Endothelial cell of umbilical vein (primary cell): Measurements from ENCODE around the gene ZNF160. TPM values are rescaled to one million over a fixed set of nuclear protein-coding genes. Genes with fewer than 3 reads are reported as not detected.

Source experiments
- BruUV-seq: library from RNA; stranded (reverse); fragments of 400-500 nt; replicated peaks from 2 replicates; lab custom pipeline; 2021; lab: Mats Ljungman, UMichigan
- CTCF ChIA-PET: fragments of 300-600, 350-600 bp; sonication (Branson Sonifier 250); formaldehyde crosslinking; loops from one replicate; lab custom pipeline; 2021; ENCODE audit warnings: antibody characterized with exemption, inconsistent platforms; lab: Charles Lee
- POLR2A ChIA-PET: fragments of 300-600, 350-600 bp; sonication (Branson Sonifier 250); formaldehyde crosslinking; loops from one replicate; lab custom pipeline; 2021; ENCODE audit warnings: antibody characterized with exemption, inconsistent platforms; lab: Charles Lee
- DNase-seq: peaks from one replicate; pipeline ENCODE4 v3.0.0-alpha.2; 2011; ENCODE audit warnings: low read depth, low spot score
- FAIRE-seq: peaks from 2 replicates; lab custom pipeline; 2011; peaks lifted over from hg19 to GRCh38; lab: Jason Lieb, UNC
- H2AFZ ChIP-seq: 2 replicates; pipeline ENCODE4 v1.6.0; 2012; ENCODE audit warnings: low read depth, low read length, control low read depth, inconsistent platforms
- H3K27ac ChIP-seq: 2 replicates; pipeline ENCODE4 v1.5.1; 2011; ENCODE audit warnings: low read depth, mild to moderate bottlenecking, control low read depth, low read length, moderate library complexity; ENCODE audit not compliant: insufficient read depth
- H3K27me3 ChIP-seq, 2 experiments: 2 replicates each; pipeline versions ENCODE4 v1.6.0 to v1.6.1; 2011; ENCODE audit warnings: low read length in 2 of 2, mixed read lengths in 1 of 2; ENCODE audit not compliant: control insufficient read depth in 2 of 2, insufficient read depth in 2 of 2
- H3K36me3 ChIP-seq, 2 experiments: 2 replicates in 1 of 2; 3 replicates in 1 of 2; pipeline ENCODE4 v1.5.1; 2011; ENCODE audit warnings: low read length in 2 of 2, mild to moderate bottlenecking in 1 of 2, moderate library complexity in 1 of 2; ENCODE audit not compliant: control insufficient read depth in 2 of 2, insufficient read depth in 2 of 2; ENCODE audit errors: extremely low read depth in 1 of 2
- H3K4me1 ChIP-seq: 3 replicates; pipeline ENCODE4 v1.5.1; 2011; ENCODE audit warnings: mild to moderate bottlenecking, low read length; ENCODE audit not compliant: control insufficient read depth, insufficient read depth; ENCODE audit errors: extremely low read depth
- H3K4me2 ChIP-seq: 2 replicates; pipeline ENCODE4 v1.6.1; 2011; ENCODE audit warnings: low read length, control low read depth, mixed read lengths; ENCODE audit not compliant: insufficient read depth
- H3K4me3 ChIP-seq, 3 experiments: fragments of 200-600 bp in 1 of 3; sonication (generic), shearing (Covaris generic) in 1 of 3; replicated peaks in 1 of 3; 2 replicates each; pipeline ENCODE4 v1.5.1; 2011 to 2016; ENCODE audit warnings: control low read depth in 3 of 3, low read length in 3 of 3, mild to moderate bottlenecking in 2 of 3, inconsistent platforms in 1 of 3, low read depth in 1 of 3, moderate library complexity in 1 of 3; ENCODE audit not compliant: insufficient read depth in 1 of 3
- H3K79me2 ChIP-seq: 2 replicates; pipeline ENCODE4 v1.6.0; 2012; ENCODE audit warnings: low read length, inconsistent platforms; ENCODE audit not compliant: control insufficient read depth, insufficient read depth
- H3K9ac ChIP-seq: replicated peaks from 2 replicates; pipeline ENCODE3; 2011; ENCODE audit warnings: low read length, control low read depth; ENCODE audit not compliant: insufficient read depth; ENCODE audit errors: extremely low read depth
- H3K9me1 ChIP-seq: replicated peaks from 3 replicates; pipeline ENCODE4 v1.6.0; 2011; ENCODE audit warnings: mild to moderate bottlenecking, low read length; ENCODE audit not compliant: control insufficient read depth, insufficient read depth; ENCODE audit errors: extremely low read depth
- H3K9me3 ChIP-seq: replicated peaks from 2 replicates; pipeline ENCODE4 v1.5.1; 2012; ENCODE audit warnings: low read length, inconsistent platforms; ENCODE audit not compliant: control insufficient read depth, insufficient read depth
- H4K20me1 ChIP-seq: replicated peaks from 2 replicates; pipeline ENCODE3; 2011; ENCODE audit warnings: mild to moderate bottlenecking, low read length; ENCODE audit not compliant: control insufficient read depth, insufficient read depth; ENCODE audit errors: extremely low read depth
- CTCF ChIP-seq, 2 donors: IDR thresholded peaks; 1 replicate in 1 of 2; 2 replicates in 1 of 2; pipeline ENCODE4 v1.5.1; 2011; ENCODE audit warnings: low read length in 2 of 2, mild to moderate bottlenecking in 2 of 2, moderate library complexity in 2 of 2, control low read depth in 1 of 2, inconsistent platforms in 1 of 2, low read depth in 1 of 2; ENCODE audit not compliant: insufficient read depth in 1 of 2; ENCODE audit errors: extremely low read depth in 1 of 2
- EZH2 ChIP-seq: IDR thresholded peaks from 2 replicates; pipeline ENCODE4 v1.6.1; 2012; ENCODE audit warnings: borderline replicate concordance, low read depth, mild to moderate bottlenecking, moderate library complexity, low read length, inconsistent platforms; ENCODE audit not compliant: severe bottlenecking
- FOS ChIP-seq: IDR thresholded peaks from 2 replicates; pipeline ENCODE4 v1.6.1; 2011; ENCODE audit warnings: mild to moderate bottlenecking, low read length, moderate library complexity, borderline replicate concordance; ENCODE audit not compliant: insufficient read depth
- GATA2 ChIP-seq: IDR thresholded peaks from 2 replicates; pipeline ENCODE4 v1.7.0; 2011; ENCODE audit warnings: low read depth, mild to moderate bottlenecking, moderate library complexity, mixed read lengths, low read length; ENCODE audit not compliant: insufficient read length, insufficient read depth
- JUN ChIP-seq: IDR thresholded peaks from 2 replicates; pipeline ENCODE4 v1.6.1; 2011; ENCODE audit warnings: borderline replicate concordance, low read depth; ENCODE audit not compliant: insufficient read length, insufficient read depth
- MAX ChIP-seq: IDR thresholded peaks from 2 replicates; pipeline ENCODE4 v1.6.1; 2011; ENCODE audit not compliant: insufficient read depth, insufficient read length
- MYC ChIP-seq: IDR thresholded peaks from one replicate; pipeline ENCODE4 v1.6.1; 2011; ENCODE audit warnings: mild to moderate bottlenecking, low read depth, low read length
- POLR2A ChIP-seq: IDR thresholded peaks from 2 replicates; pipeline ENCODE4 v1.6.1; 2012; ENCODE audit warnings: low read depth, mild to moderate bottlenecking, control low read depth, low read length
- POLR2AphosphoS5 ChIP-seq: IDR thresholded peaks from 2 replicates; pipeline ENCODE4 v1.6.1; 2012; ENCODE audit warnings: low read depth, mild to moderate bottlenecking, control low read depth, low read length, moderate library complexity; ENCODE audit not compliant: insufficient read depth
- dilution Hi-C: fragments of 300-500 bp; cut with MboI; formaldehyde crosslinking; loops from one replicate; pipeline ENCODE4 v1.15.0; 2019; ENCODE audit warnings: low sequenced_read_pairs; ENCODE audit not compliant: extremely low pct_ligation_motif_present
- intact Hi-C: fragments of 100-400 bp; cut with micrococcal nuclease; formaldehyde crosslinking; loops from one replicate; pipeline ENCODE4 v1.10.0; 2022
- polyA plus RNA-seq, 4 experiments: library from polyadenylated mRNA; depleted of rRNA in 3 of 4; stranded (reverse) in 3 of 4; unstranded in 1 of 4; fragments of >200 nt; gene quantifications; 2 replicates each; pipeline versions ENCODE4 v1.2.1 to v1.2.3, GENCODE V29; 2011 to 2012; ENCODE audit warnings: missing spikeins in 1 of 4
- total RNA-seq: library from RNA; stranded (reverse); gene quantifications from 2 replicates; pipeline ENCODE4 v1.2.3, GENCODE V29; 2021

ZNF160 gene
- total and polyA plus RNA-seq, 2 donors (not counting 3 experiments of a cell fraction or from before 2014, with no cell fraction given), result 11.3 to 16.4 TPM

GRCh38 chr19:53037101-53038097 lies 65.8 kb downstream of the ZNF160 start:
- Histone ChIP-seq H3K9me1 (no peaks in the 10 kb centered on the region), H3K27me3 (no peaks in the 10 kb centered on the region), H3K9ac (peak overlapping the region; percentile 62), H3K79me2 (no peaks in the 10 kb centered on the region), H3K9me3 (no peaks in the 10 kb centered on the region), H3K4me3 (peak overlapping the region; percentile 43 to 86 (median 72)), H3K27ac (peak overlapping the region; percentile 15), H3K4me2 (peak overlapping the region; percentile 91), H3K4me1 (no peaks in the 10 kb centered on the region), H2AFZ (peak overlapping the region; percentile 98), H3K36me3 (no peaks in the 10 kb centered on the region), H4K20me1 (no peaks in the 10 kb centered on the region)
- CTCF ChIA-PET, result no interaction called here
- POLR2A ChIA-PET, result no interaction called here
- TF ChIP-seq JUN, result no peak
- peak; percentile 16 for TF ChIP-seq POLR2AphosphoS5
- TF ChIP-seq MYC, result no peak
- TF ChIP-seq POLR2A, result peak; percentile 50
- TSS peak; percentile 99 for BruUV-seq
- FAIRE-seq (peak; percentile 35), DNase-seq (peak; percentile 42)
- intact Hi-C loops (loop anchor here (1.0 kb wide), 1 partner anchor 48 kb away; no protein-coding TSS in a partner anchor), dilution Hi-C loops (no loop called here)

- H3K9me1 ChIP-seq, result no peaks in the 10 kb centered on the region
- no peak overlapping the region for H2AFZ ChIP-seq
- no peak for FAIRE-seq
- no peaks in the 10 kb centered on the region for H3K27me3 ChIP-seq
- ChIA-PET CTCF (no interaction called here), POLR2A (no interaction called here)
- H3K27ac ChIP-seq, result no peak overlapping the region
- dilution Hi-C loops, result no loop called here
- H3K4me1 ChIP-seq, result no peaks in the 10 kb centered on the region
- DNase-seq, result no peak
- no peak overlapping the region for H3K9ac ChIP-seq
- no peak overlapping the region for H3K4me3 ChIP-seq
- H3K4me2 ChIP-seq, result no peak overlapping the region
- no peaks in the 10 kb centered on the region for H3K9me3 ChIP-seq
- TF ChIP-seq JUN (no peak), EZH2 (no peak), POLR2A (no peak), MYC (no peak), CTCF (IDR thresholded peaks at IDR 0.05; ENCODE audit: extremely low read depth in 1 of 2, insufficient read depth in 1 of 2, low read depth in 1 of 2, low read length in 2 of 2) (no peak), MAX (no peak), GATA2 (no peak), FOS (no peak), POLR2AphosphoS5 (no peak)
- H3K36me3 ChIP-seq, result no peaks in the 10 kb centered on the region
- no peaks in the 10 kb centered on the region for H4K20me1 ChIP-seq
- no TSS peak for BruUV-seq
- intact Hi-C loops, result no loop called here
- no peaks in the 10 kb centered on the region for H3K79me2 ChIP-seq
Measured at GRCh38 chr19:53034948-53035675, 68.1 kb downstream of the ZNF160 start.
